B cell (primary cell): ENCODE measurements around the gene PACRG. TPM values are rescaled to one million over a fixed set of nuclear protein-coding genes. Genes with fewer than 3 reads are reported as not detected.

Experiments used
- ATAC-seq: fragments of 200-7000 bp; cut with Tn5 transposase; one replicate; pipeline ENCODE4 v1.10.0; 2021; ENCODE audit warnings: low read depth, mild to moderate bottlenecking, moderate number of reproducible peaks, moderate library complexity
- CTCF ChIA-PET: fragments of 350-600 bp; sonication (Branson Sonifier 250); formaldehyde crosslinking; loops from one replicate; lab custom pipeline; 2021; ENCODE audit warnings: antibody characterized with exemption, inconsistent platforms; lab: Charles Lee
- POLR2A ChIA-PET: fragments of 350-600 bp; sonication (Branson Sonifier 250); formaldehyde crosslinking; loops from one replicate; lab custom pipeline; 2021; ENCODE audit warnings: antibody characterized with exemption; lab: Charles Lee
- DNase-seq: peaks from one replicate; pipeline ENCODE4 v3.0.0; 2013
- H2AFZ ChIP-seq: 2 replicates; pipeline ENCODE4 v1.6.1; 2012; ENCODE audit warnings: mild to moderate bottlenecking, low read depth, low read length; ENCODE audit not compliant: insufficient read depth, poor library complexity, severe bottlenecking
- H3K27ac ChIP-seq, 2 donors: 1 replicate in 1 of 2; 2 replicates in 1 of 2; pipeline ENCODE4 v1.5.1; 2012 to 2013; ENCODE audit warnings: low read length in 2 of 2, mild to moderate bottlenecking in 2 of 2, moderate library complexity in 1 of 2
- H3K27me3 ChIP-seq, 4 experiments: fragments of 200-600 bp in 1 of 4; sonication (generic) in 1 of 4; replicated peaks in 1 of 4; 1 replicate in 2 of 4; 2 replicates in 2 of 4; pipeline versions ENCODE4 v1.6.1 to v1.7.0; 2013 to 2016; ENCODE audit warnings: low read length in 3 of 4, mild to moderate bottlenecking in 2 of 4, mixed read lengths in 1 of 4, moderate library complexity in 1 of 4; ENCODE audit not compliant: insufficient read depth in 4 of 4, control insufficient read depth in 3 of 4; ENCODE audit errors: control extremely low read depth in 1 of 4
- H3K36me3 ChIP-seq, 2 experiments: replicated peaks in 1 of 2; 1 replicate in 1 of 2; 2 replicates in 1 of 2; pipeline versions ENCODE4 v1.6.1 to v1.7.1; 2013; ENCODE audit warnings: low read length in 1 of 2; ENCODE audit not compliant: insufficient read depth in 2 of 2, control insufficient read depth in 1 of 2; ENCODE audit errors: control extremely low read depth in 1 of 2, extremely low read depth in 1 of 2
- H3K4me1 ChIP-seq, 2 donors: fragments of 200-600 bp in 1 of 2; sonication (generic) in 1 of 2; 1 replicate in 1 of 2; 2 replicates in 1 of 2; pipeline versions ENCODE4 v1.5.1 to v1.6.1; 2013 to 2017; ENCODE audit warnings: low read length in 2 of 2; ENCODE audit not compliant: control insufficient read depth in 2 of 2, insufficient read depth in 2 of 2
- H3K4me2 ChIP-seq: replicated peaks from 2 replicates; pipeline ENCODE3; 2012; ENCODE audit warnings: mild to moderate bottlenecking, low read depth, low read length; ENCODE audit not compliant: poor library complexity, severe bottlenecking
- H3K4me3 ChIP-seq, 5 experiments: fragments of 200-600 bp in 1 of 5; sonication (generic) in 1 of 5; 1 replicate in 3 of 5; 2 replicates in 2 of 5; pipeline versions ENCODE4 v1.5.1 to v1.7.0; 2011 to 2016; ENCODE audit warnings: low read length in 4 of 5, mild to moderate bottlenecking in 4 of 5, low read depth in 2 of 5, control low read depth in 1 of 5, moderate library complexity in 1 of 5; ENCODE audit not compliant: insufficient read depth in 1 of 5; ENCODE audit errors: control extremely low read depth in 1 of 5, extremely low read depth in 1 of 5
- H3K79me2 ChIP-seq: fragments of 200-600 bp; sonication (generic); one replicate; pipeline ENCODE4 v1.6.0; 2016; ENCODE audit warnings: low read length; ENCODE audit not compliant: control insufficient read depth, insufficient read depth
- H3K9ac ChIP-seq: fragments of 200-600 bp; sonication (generic); 2 replicates; pipeline ENCODE4 v1.6.1; 2017; ENCODE audit warnings: mild to moderate bottlenecking, low read length, moderate library complexity
- H3K9me3 ChIP-seq, 3 donors: one replicate each; pipeline versions ENCODE4 v1.6.1 to v1.7.1; 2013; ENCODE audit warnings: low read length in 2 of 3; ENCODE audit not compliant: control insufficient read depth in 2 of 3, insufficient read depth in 1 of 3; ENCODE audit errors: control extremely low read depth in 1 of 3
- H4K20me1 ChIP-seq: 2 replicates; pipeline ENCODE4 v1.6.0; 2012; ENCODE audit warnings: mild to moderate bottlenecking, low read length; ENCODE audit not compliant: insufficient read depth, control insufficient read depth, poor library complexity, severe bottlenecking
- H3K27ac Mint-ChIP-seq: one replicate; pipeline ENCODE4 v1.8.0; 2021; ENCODE audit warnings: mixed read lengths
- H3K27me3 Mint-ChIP-seq: one replicate; pipeline ENCODE4 v1.8.0; 2021; ENCODE audit warnings: mixed read lengths
- H3K4me1 Mint-ChIP-seq: one replicate; pipeline ENCODE4 v1.8.0; 2021; ENCODE audit warnings: mixed read lengths
- H3K4me3 Mint-ChIP-seq: one replicate; pipeline ENCODE4 v1.8.0; 2021; ENCODE audit warnings: mixed read lengths
- H3K9me3 Mint-ChIP-seq: one replicate; pipeline ENCODE4 v1.8.0; 2022; ENCODE audit warnings: mixed read lengths; ENCODE audit not compliant: insufficient read depth
- CTCF ChIP-seq: fragments of 200-600 bp; IDR thresholded peaks from one replicate; pipeline ENCODE4 v1.8.0; 2022; ENCODE audit warnings: antibody characterized with exemption, mild to moderate bottlenecking
- EZH2 ChIP-seq: IDR thresholded peaks from 2 replicates; pipeline ENCODE4 v1.6.1; 2012; ENCODE audit warnings: borderline replicate concordance, low read depth, mild to moderate bottlenecking, moderate library complexity, low read length; ENCODE audit not compliant: insufficient read depth, poor library complexity, severe bottlenecking
- WGBS: methylation state at CpG from one replicate; pipeline ENCODE4 v1.1.5; 2013; ENCODE audit warnings: missing lambda C conversion rate; ENCODE audit not compliant: insufficient coverage; 5-methylcytosine and 5-hydroxymethylcytosine counted together
- intact Hi-C: fragments of 100-400 bp; cut with micrococcal nuclease; formaldehyde crosslinking; loops from one replicate; pipeline ENCODE4 v1.10.0; 2022
- polyA plus RNA-seq: library from polyadenylated mRNA; depleted of rRNA; stranded (reverse); fragments of >200 nt; gene quantifications from 2 replicates; pipeline ENCODE4 v1.2.3, GENCODE V29; 2012
- total RNA-seq, 2 donors: library from RNA; stranded (reverse); fragments of 120-200 nt in 1 of 2; gene quantifications; 1 replicate in 1 of 2; 2 replicates in 1 of 2; pipeline versions ENCODE4 v1.2.3 to v1.2.4, GENCODE V29; 2013 to 2022

PACRG gene
- total and polyA plus RNA-seq, 2 donors (not counting 1 experiment from before 2014, with no cell fraction given): not detected

GRCh38 chr6:163148451-163149278, 420.9 kb downstream of the PACRG start:
- Mint-ChIP-seq H3K4me1 (no peaks in the 10 kb centered on the region), H3K9me3 (no peaks in the 10 kb centered on the region), H3K4me3 (no peak overlapping the region), H3K27me3 (peaks cover 3% of the 10 kb centered on the region), H3K27ac (no peak overlapping the region)
- DNase-seq (no peak), ATAC-seq (no peak)
- ChIA-PET CTCF (no interaction called here), POLR2A (no interaction called here)
- intact Hi-C loops: no loop called here
- TF ChIP-seq CTCF: no peak
- no peak for TF ChIP-seq EZH2
- WGBS: 62% methylated on average over 13 of the region's 24 CpGs
- no peak overlapping the region for H3K9ac ChIP-seq
- no peaks in the 10 kb centered on the region for H3K4me1 ChIP-seq
- H3K27me3 ChIP-seq: no peaks in the 10 kb centered on the region
- no peaks in the 10 kb centered on the region for H4K20me1 ChIP-seq
- H3K27ac ChIP-seq: no peak overlapping the region
- H3K36me3 ChIP-seq: no peaks in the 10 kb centered on the region
- no peak overlapping the region for H2AFZ ChIP-seq
- H3K79me2 ChIP-seq: no peaks in the 10 kb centered on the region
- H3K4me3 ChIP-seq: no peak overlapping the region
- no peak overlapping the region for H3K4me2 ChIP-seq
- peaks cover 0 to 8% (median 0%) of the 10 kb centered on the region in 3 donors for H3K9me3 ChIP-seq

GRCh38 chr6:163149279-163149848, 421.6 kb downstream of the PACRG start:
- Mint-ChIP-seq H3K27ac (no peak overlapping the region), H3K4me1 (no peaks in the 10 kb centered on the region), H3K4me3 (no peak overlapping the region), H3K27me3 (peaks cover 3% of the 10 kb centered on the region), H3K9me3 (no peaks in the 10 kb centered on the region)
- Histone ChIP-seq H3K9me3 (peaks cover 0 to 8% (median 0%) of the 10 kb centered on the region in 3 donors), H2AFZ (no peak overlapping the region), H3K27ac (no peak overlapping the region), H3K4me1 (no peaks in the 10 kb centered on the region), H3K4me2 (no peak overlapping the region), H3K27me3 (no peaks in the 10 kb centered on the region), H3K9ac (no peak overlapping the region), H4K20me1 (no peaks in the 10 kb centered on the region), H3K36me3 (no peaks in the 10 kb centered on the region), H3K79me2 (no peaks in the 10 kb centered on the region), H3K4me3 (no peak overlapping the region)
- POLR2A ChIA-PET: no interaction called here
- no peak for DNase-seq
- intact Hi-C loops: no loop called here
- TF ChIP-seq CTCF (no peak), EZH2 (no peak)
- CTCF ChIA-PET: no interaction called here
- ATAC-seq: no peak
- 83% methylated on average over 35 of the region's 35 CpGs for WGBS
